Epithelial cell of esophagus (primary cell): ENCODE results near the gene DLAT.
A peak's percentile ranks its signal among the peaks of the same experiment; 100 is the strongest.

Experiments
- DNase-seq: peaks from one replicate; pipeline ENCODE4 v3.0.0; 2010; ENCODE audit warnings: low read depth
- H3K4me3 ChIP-seq: 2 replicates; pipeline ENCODE4 v1.5.1; 2011; ENCODE audit warnings: mild to moderate bottlenecking, low read length, control low read depth
- CTCF ChIP-seq: IDR thresholded peaks from 2 replicates; pipeline ENCODE4 v1.5.1; 2011; ENCODE audit warnings: low read depth, mild to moderate bottlenecking, low read length, control low read depth, inconsistent platforms; ENCODE audit not compliant: insufficient read depth; ENCODE audit errors: missing control alignments

Gene DLAT

GRCh38 chr11:112024773-112025678 lies at the start of gene DLAT:
DLAT (plus strand) TSS chr11:112025408; CDS start chr11:112025473, 65 bp downstream.
- peak within 1 kb of the TSS; percentile 93 for H3K4me3 ChIP-seq
- peak; percentile 77 for DNase-seq
- TF ChIP-seq CTCF, result no peak

- no peak for TF ChIP-seq CTCF
- peak overlapping the region; percentile 50 for H3K4me3 ChIP-seq
- no peak for DNase-seq
Measured at GRCh38 chr11:111976119-111976766, 49.0 kb upstream of the DLAT start.

GRCh38 chr11:111976767-111977145 lies 48.5 kb upstream of the DLAT start:
- peak; percentile 37 for DNase-seq
- no peak for TF ChIP-seq CTCF
- H3K4me3 ChIP-seq, result peak overlapping the region; percentile 50

GRCh38 chr11:111977146-111978027 lies 47.8 kb upstream of the DLAT start:
- peak overlapping the region; percentile 50 for H3K4me3 ChIP-seq
- DNase-seq, result peak; percentile 28
- TF ChIP-seq CTCF, result no peak

GRCh38 chr11:111978028-111978771 lies 47.0 kb upstream of the DLAT start:
- peak; percentile 77 for DNase-seq
- peak overlapping the region; percentile 50 for H3K4me3 ChIP-seq
- TF ChIP-seq CTCF, result peak; percentile 19

GRCh38 chr11:111980062-111980461 lies 45.1 kb upstream of the DLAT start:
- no peak for TF ChIP-seq CTCF
- H3K4me3 ChIP-seq, result no peak overlapping the region
- DNase-seq, result no peak
